HL-60 (cell line): ENCODE measurements around the gene SETD6.

Source experiments
- DNase-seq, 2 experiments: peaks; one replicate each; pipeline ENCODE4 v3.0.0-alpha.2; 2010 to 2020; ENCODE audit warnings: low read depth in 1 of 2, low spot score in 1 of 2
- H3K27ac ChIP-seq: fragments of 250-450 bp; sonication (Bioruptor Pico); replicated peaks from 2 replicates; pipeline ENCODE4 v1.5.1; 2020; ENCODE audit warnings: mild to moderate bottlenecking, moderate library complexity
- H3K27me3 ChIP-seq: fragments of 250-450 bp; sonication (Bioruptor Pico); 2 replicates; pipeline ENCODE4 v1.5.1; 2021; ENCODE audit warnings: mild to moderate bottlenecking, moderate library complexity; ENCODE audit not compliant: insufficient read depth, poor library complexity, severe bottlenecking
- H3K4me3 ChIP-seq: replicated peaks from 2 replicates; pipeline ENCODE4 v1.5.1; 2011; ENCODE audit warnings: mild to moderate bottlenecking, control low read depth, low read length; ENCODE audit not compliant: insufficient read depth
- CTCF ChIP-seq: IDR thresholded peaks from one replicate; pipeline ENCODE4 v1.5.1; 2011; ENCODE audit warnings: low read length, control low read depth, inconsistent platforms; ENCODE audit not compliant: insufficient read depth
- GABPA ChIP-seq: IDR thresholded peaks from 2 replicates; pipeline ENCODE4 v1.6.1; 2012; ENCODE audit warnings: low read depth
- POLR2AphosphoS5 ChIP-seq: IDR thresholded peaks from 2 replicates; pipeline ENCODE4 v1.6.1; 2012; ENCODE audit warnings: low read depth
- REST ChIP-seq: IDR thresholded peaks from 2 replicates; pipeline ENCODE4 v1.6.1; 2012; ENCODE audit warnings: low read depth; ENCODE audit not compliant: insufficient replicate concordance
- SPI1 ChIP-seq: IDR thresholded peaks from 2 replicates; pipeline ENCODE4 v1.6.1; 2012; ENCODE audit warnings: low read depth, mild to moderate bottlenecking, borderline replicate concordance

Gene SETD6

DNA sequence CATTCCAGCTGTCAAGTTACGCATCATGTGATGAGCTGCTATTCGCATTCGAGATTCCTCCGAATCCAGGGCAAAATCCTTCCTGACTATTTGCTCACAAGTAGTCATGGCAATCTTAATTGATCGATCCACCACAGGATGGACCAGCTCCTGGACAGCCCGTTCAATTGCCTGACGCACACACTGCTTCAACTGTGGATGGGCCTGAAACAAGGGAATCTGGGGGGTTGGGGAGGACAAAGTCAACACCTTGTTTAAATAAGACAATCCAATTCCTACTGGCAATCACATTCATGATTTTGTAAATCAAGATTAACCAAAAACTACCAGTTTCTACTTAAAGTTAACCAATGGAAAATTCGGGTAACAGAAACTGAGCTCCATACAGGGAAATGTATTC lies 28.4 kb downstream of the SETD6 start:
- Histone ChIP-seq H3K4me3 (no peak overlapping the region), H3K27me3 (no peaks in the 10 kb centered on the region), H3K27ac (no peak overlapping the region; the same call in 1 of the 2 replicates)
- DNase-seq = no peak
- no peak for TF ChIP-seq SPI1
- TF ChIP-seq GABPA = no peak
- no peak for TF ChIP-seq POLR2AphosphoS5
- TF ChIP-seq CTCF = no peak
- no peak for TF ChIP-seq REST

- no peak for DNase-seq
- no peaks in the 10 kb centered on the region for H3K27me3 ChIP-seq
- no peak for TF ChIP-seq REST
- no peak for TF ChIP-seq POLR2AphosphoS5
- no peak for TF ChIP-seq CTCF
- TF ChIP-seq SPI1 = no peak
- no peak for TF ChIP-seq GABPA
Measured at GRCh38 chr16:58548378-58548777, 33.1 kb downstream of the SETD6 start.

DNA sequence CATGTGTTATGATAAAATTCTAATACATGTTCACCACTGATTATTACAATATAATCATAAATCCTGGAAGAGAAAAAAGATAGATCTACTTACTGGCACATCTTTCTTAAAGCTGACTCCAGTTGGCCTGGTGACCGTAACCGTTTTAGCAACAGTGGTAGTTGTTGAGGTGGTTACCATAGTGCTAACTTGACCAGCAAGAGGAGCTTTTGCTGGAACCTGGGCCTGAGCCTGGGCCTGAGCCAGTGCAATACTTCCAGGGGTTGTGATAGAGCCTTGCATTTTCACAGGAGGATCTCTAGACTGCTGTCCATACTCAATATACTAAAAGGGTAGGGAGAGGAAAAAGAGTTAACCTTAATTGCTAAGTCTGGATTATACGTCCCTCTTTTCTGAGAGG lies 36.2 kb downstream of the SETD6 start:
- no peak overlapping the region for H3K4me3 ChIP-seq
- no peak overlapping the region for H3K27ac ChIP-seq
- TF ChIP-seq GABPA (no peak), CTCF (no peak), REST (no peak), SPI1 (no peak), POLR2AphosphoS5 (no peak)
- DNase-seq = no peak
- no peaks in the 10 kb centered on the region for H3K27me3 ChIP-seq

More at GRCh38 chr16:58548378-58548777, 33.1 kb downstream of the SETD6 start:
- Histone ChIP-seq H3K4me3 (no peak overlapping the region), H3K27ac (no peak overlapping the region)
